NCI-H1930 (cell line): Measurements from ENCODE around the gene GZF1.
"Not testable (repeated sequence)": the region's sequence is repeated elsewhere in the genome, so short reads cannot be mapped to it uniquely, and the experiment has no call there.

Experiments used
- DNase-seq, 2 experiments: peaks; one replicate each; lab custom pipeline; 2025; lab: John Stamatoyannopoulos, UW

GZF1 gene

GRCh38 chr20:23347791-23348190, 14.2 kb upstream of the GZF1 start:
- DNase-seq: no peak

- DNase-seq: not testable (repeated sequence)
Observed at GRCh38 chr20:23348510-23348909, 13.5 kb upstream of the GZF1 start.

- peak in 1 of 2 experiments; percentile 51 for DNase-seq
Observed at GRCh38 chr20:23349338-23350195, 12.4 kb upstream of the GZF1 start.

GRCh38 chr20:23350196-23350903, 11.6 kb upstream of the GZF1 start, which contains the start of gene NXT1:
NXT1 (plus strand) TSS chr20:23350791; CDS start chr20:23354042, 3,251 bp downstream.
- DNase-seq: peak; percentile 98 to 99

GRCh38 chr20:23350904-23351838, 10.8 kb upstream of the GZF1 start:
- DNase-seq: no peak

GRCh38 chr20:23356203-23356602, 5.8 kb upstream of the GZF1 start:
- DNase-seq: no peak

- DNase-seq: peak; percentile 100
Observed at GRCh38 chr20:23357767-23358562, 4.0 kb upstream of the GZF1 start.

GRCh38 chr20:23358563-23358906, 3.4 kb upstream of the GZF1 start:
- DNase-seq: no peak

- no peak for DNase-seq
Observed at GRCh38 chr20:23358923-23359593, 2.9 kb upstream of the GZF1 start.

- no peak for DNase-seq
Observed at GRCh38 chr20:23360531-23360930, 1.5 kb upstream of the GZF1 start.

GRCh38 chr20:23361119-23361475, 885 bp upstream of the GZF1 start:
- DNase-seq: no peak

- no peak for DNase-seq
Observed at GRCh38 chr20:23362392-23363256, 642 bp downstream of the GZF1 start.

- DNase-seq: no peak
Observed at GRCh38 chr20:23363257-23363649, 1.3 kb downstream of the GZF1 start.

- no peak for DNase-seq
Observed at GRCh38 chr20:23365390-23366165, 3.6 kb downstream of the GZF1 start.

GRCh38 chr20:23366384-23366783, 4.4 kb downstream of the GZF1 start:
- no peak for DNase-seq

- no peak for DNase-seq
Observed at GRCh38 chr20:23367770-23368169, 5.8 kb downstream of the GZF1 start.

GRCh38 chr20:23368316-23369071, 6.5 kb downstream of the GZF1 start:
- DNase-seq: no peak

GRCh38 chr20:23369072-23369823, 7.3 kb downstream of the GZF1 start:
- no peak for DNase-seq
